GM12891 (cell line): ENCODE results near the gene DOCK6.

Source experiments
- PAX5 ChIP-seq: IDR thresholded peaks from 2 replicates; pipeline ENCODE4 v1.6.1; 2011; ENCODE audit warnings: low read length, moderate library complexity, mild to moderate bottlenecking; ENCODE audit not compliant: insufficient read depth, severe bottlenecking
- POLR2AphosphoS5 ChIP-seq: IDR thresholded peaks from 2 replicates; pipeline ENCODE4 v1.6.1; 2011; ENCODE audit warnings: low read depth, low read length, control low read depth
- TAF1 ChIP-seq: IDR thresholded peaks from 2 replicates; pipeline ENCODE4 v1.6.1; 2011; ENCODE audit warnings: low read depth, low read length, control low read depth

GRCh38 chr19:11252665-11253355, 9.5 kb downstream of the DOCK6 start:
- TF ChIP-seq TAF1 (no peak), POLR2AphosphoS5 (no peak), PAX5 (no peak)
